ENCODE data around the gene NAMPT.
"Not testable (repeated sequence)": the region's sequence is repeated elsewhere in the genome, so short reads cannot be mapped to it uniquely, and the experiment has no call there.

The NAMPT gene

DNA sequence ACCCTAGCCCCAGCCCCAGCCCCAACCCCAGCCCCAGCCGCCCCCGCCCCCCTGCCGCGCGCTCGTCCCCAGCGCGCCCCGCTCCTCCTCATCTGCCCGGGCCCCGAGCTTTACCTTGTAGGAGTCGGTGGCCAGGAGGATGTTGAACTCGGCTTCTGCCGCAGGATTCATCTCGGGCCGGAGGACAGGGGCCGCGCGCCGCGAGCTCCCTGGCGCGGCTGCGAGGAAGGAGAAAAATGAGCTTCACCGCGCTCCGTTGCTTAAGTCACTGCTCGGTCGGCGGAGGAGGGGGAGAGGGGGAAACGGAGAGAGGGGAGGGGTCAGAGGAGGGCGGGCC, at the start of gene NAMPT:
Gene NAMPT (minus strand): TSS at position 270 of the 337 bp plus-strand sequence. CDS start 99 bp downstream, at position 171.
- in situ Hi-C loops (cut with HindIII; ENCODE audit: low pct_ligation_motif_present, low pct_unique_long_range_greater_than_20kb, low sequenced_read_pairs), result no loop called here
- DNase-seq, result no peak

DNA sequence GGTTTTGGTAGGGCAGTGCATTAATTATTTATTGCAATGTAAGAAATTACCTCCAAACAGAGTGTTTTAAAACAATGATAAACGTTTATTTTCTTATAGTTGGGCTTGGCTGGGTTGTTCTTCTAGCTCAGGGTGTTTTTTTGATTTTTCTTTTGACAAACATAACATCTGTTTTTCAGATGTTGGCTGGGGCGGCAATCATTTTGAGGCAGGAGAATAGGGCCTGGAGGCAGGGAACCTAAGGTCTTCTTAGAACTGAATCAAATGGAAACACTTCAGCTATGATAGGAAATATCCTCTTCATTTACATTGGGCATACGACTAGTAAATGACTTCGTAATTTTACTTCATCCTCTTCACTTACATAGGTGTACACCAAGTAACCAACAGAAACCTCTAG, 47.4 kb upstream of the NAMPT start:
- DNase-seq, result no peak
- in situ Hi-C loops (cut with HindIII; ENCODE audit: low pct_ligation_motif_present, low pct_unique_long_range_greater_than_20kb, low sequenced_read_pairs), result no loop called here

DNA sequence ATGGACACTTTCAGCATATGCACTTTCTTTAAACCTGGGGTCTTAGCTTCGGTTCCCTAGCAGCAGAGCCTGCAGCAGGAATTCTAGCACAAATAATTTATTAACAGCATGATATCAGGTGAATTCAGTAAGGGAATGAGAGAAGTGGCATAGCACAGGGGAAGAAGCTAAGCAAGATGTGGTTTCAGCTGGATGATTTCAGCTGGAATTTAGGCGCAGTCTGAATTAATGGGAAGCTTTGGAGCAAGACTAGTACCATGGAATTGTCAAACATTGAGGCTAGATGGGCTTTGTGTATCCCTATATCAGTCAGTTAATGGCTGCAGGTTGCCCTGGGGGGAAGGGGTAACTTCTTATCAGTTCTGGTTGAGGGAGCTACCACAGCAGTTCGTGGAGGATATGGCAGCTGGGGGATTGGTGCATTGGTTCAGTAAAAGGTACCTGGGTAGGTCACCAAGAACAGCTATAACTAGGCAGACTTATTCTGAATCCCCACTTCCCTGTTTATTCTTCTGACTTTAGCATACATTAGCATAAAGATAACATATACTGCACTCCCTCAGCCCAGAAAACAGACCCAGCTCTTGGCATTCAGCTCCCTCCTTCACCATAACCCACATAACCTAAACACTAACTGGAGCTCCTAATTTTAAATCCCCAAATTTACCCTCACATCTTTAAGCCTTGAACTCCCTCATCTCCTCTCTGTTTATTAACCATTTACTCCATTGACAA, 46.8 kb upstream of the NAMPT start:
- no peak for DNase-seq
- in situ Hi-C loops (cut with HindIII; ENCODE audit: low pct_ligation_motif_present, low pct_unique_long_range_greater_than_20kb, low sequenced_read_pairs), result no loop called here

DNA sequence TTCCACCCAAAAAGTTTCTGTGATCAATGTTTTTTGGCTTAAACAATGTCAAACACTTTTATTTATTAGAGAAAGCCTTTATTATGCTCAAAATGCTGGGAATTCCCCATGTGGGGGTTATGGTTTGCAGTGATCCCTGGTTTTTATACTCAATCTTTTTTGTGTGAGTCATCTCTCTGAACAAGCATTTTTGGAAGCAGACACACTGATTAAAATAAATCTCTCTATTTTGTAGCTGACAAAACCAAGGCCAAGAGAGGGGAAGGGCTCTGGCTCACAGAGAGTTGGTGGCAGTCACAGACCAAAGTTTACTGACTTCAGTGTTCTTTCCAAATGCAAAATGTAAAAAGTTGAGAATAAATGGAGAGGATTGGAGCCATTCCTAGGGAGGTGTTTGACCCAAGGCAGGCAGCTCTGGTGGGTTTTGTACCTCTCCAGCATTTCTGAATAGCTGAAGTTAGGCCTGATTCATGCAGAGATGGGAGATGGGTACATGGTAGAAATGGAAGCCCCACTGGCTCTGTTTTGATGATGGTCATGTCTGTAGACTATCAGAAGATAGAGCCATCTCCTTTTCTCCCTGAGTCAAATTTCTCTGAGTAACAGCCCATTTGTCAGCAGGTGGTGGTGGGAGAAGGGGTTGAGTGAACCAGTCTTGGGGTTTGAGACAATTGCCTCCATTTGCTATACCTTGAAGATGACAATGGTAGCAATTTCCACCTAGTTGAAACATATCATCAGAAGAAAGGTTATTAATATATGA, 45.4 kb upstream of the NAMPT start:
- DNase-seq, result peak; percentile 29

DNA sequence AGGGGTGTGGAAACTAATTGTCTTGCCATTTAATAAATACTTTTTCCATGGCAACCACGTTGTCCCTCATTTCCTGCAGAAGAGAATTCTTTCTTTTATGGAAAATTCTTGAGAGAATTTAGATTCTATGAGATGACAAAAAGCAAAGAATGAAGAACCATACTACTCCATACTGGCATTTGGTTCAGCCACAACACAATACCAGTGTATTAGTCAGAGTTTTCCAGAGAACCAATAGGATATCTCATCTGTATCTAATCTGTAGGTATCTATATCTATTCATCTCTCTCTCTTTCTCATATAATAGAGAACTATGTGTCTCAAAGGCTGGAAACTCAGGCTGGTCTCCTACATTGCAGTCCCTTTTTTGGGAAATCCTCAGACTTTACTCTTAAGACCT, 44.6 kb upstream of the NAMPT start:
- in situ Hi-C loops (cut with HindIII; ENCODE audit: low pct_ligation_motif_present, low pct_unique_long_range_greater_than_20kb, low sequenced_read_pairs), result no loop called here
- no peak for DNase-seq

More for the DNA sequence above, 45.4 kb upstream of the NAMPT start:
- in situ Hi-C loops (cut with HindIII; ENCODE audit: low pct_ligation_motif_present, low pct_unique_long_range_greater_than_20kb, low sequenced_read_pairs), result no loop called here

DNA sequence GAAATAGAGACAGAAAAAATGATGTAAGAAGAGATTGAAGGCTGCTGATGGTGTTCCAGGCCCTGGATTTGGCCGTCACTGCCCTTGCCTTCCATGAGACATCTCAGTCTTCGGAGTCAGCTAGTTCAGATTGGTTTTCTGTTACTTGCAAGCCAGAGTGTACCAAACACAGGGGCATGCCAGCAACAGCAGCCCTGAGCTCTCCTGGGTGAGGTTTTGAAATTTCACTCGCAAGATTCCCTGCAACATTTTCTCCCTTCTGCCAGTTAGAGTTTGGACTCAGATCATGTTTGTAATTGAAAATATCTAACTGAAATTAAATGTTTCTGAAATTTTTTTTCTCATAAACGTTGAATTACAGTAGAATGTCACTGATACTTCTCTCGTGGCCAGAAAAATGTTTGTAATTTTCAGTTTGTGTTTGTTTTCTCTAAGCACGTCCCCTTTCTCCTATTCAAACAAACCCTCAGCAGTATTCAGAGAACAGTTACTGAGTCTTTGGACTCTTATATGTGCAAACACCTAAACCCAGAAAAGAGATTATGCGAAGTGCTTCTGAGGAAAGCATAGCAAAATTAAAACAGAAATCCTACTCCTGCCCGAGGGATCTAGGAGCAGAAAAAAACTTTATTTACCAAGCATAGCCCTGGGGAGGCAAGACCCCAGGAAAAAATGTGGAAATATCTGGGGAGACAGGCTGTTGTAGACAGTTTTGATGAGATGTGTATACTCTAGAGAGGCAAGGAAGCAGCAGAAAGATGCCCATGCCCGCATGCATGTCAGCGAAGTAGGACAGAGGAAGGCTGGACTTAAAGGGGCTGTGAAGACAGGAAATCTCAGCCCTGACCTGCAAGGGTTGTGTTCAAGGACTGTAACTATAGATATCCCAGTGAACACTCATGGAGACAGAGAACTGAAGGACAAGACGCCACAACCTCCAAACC, 43.0 kb upstream of the NAMPT start:
- in situ Hi-C loops (cut with HindIII; ENCODE audit: low pct_ligation_motif_present, low pct_unique_long_range_greater_than_20kb, low sequenced_read_pairs), result no loop called here
- DNase-seq, result no peak

DNA sequence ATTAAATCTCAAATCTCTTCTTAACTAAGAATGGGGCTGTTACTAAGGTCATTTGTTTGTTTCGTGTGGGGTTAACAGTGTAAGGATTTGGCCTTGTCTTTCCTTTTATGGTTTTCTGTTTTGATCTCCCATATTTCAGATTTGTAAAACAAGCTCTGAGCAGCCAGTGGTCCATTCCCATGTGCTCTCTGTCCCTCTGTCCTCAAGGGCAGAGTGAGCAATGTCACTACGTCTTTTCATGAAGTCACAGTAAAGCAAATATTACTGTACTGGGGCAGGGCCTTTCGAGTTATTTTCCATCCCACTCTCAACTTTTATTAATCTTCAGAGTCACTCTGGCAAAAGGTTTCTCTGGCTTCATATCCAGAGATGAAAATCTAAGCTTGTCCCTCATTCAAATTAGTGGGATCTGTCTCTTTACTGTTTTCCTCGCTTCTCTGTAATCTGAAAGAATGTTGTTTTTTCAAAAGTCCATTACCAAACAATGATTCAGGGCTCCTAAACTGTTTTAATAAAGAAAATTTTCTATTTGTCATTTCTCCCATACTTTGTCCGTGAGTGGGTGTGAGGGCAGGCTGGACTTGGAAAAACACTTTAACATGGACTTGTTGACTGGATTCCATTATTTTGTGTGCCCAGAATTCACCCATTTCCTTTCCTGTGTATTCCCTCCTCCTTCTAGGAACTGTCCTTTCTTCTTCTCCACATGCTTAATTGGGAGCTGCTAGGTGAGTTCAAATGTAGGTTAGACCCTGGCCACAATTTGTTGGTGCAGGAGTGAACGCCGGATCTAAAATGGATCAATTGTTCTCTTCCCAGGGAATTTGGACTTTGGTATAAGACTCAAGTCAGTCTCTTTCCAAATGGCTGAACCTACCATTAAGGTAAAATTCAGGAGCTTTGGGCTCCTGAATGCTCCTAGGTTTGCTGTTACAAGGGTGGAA, 42.1 kb upstream of the NAMPT start:
- in situ Hi-C loops (cut with HindIII; ENCODE audit: low pct_ligation_motif_present, low pct_unique_long_range_greater_than_20kb, low sequenced_read_pairs), result no loop called here

DNA sequence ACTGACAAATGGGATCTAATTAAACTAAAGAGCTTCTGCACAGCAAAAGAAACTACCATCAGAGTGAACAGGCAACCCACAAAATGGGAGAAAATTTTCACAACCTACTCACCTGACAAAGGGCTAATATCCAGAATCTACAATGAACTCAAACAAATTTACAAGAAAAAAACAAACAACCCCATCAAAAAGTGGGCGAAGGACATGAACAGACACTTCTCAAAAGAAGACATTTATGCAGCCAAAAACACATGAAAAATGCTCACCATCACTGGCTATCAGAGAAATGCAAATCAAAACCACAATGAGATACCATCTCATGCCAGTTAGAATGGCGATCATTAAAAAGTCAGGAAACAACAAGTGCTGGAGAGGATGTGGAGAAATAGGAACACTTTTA, 39.7 kb upstream of the NAMPT start:
- in situ Hi-C loops (cut with HindIII; ENCODE audit: low pct_ligation_motif_present, low pct_unique_long_range_greater_than_20kb, low sequenced_read_pairs); DNase-seq: not testable (repeated sequence)

More for the DNA sequence above, 42.1 kb upstream of the NAMPT start:
- no peak for DNase-seq

DNA sequence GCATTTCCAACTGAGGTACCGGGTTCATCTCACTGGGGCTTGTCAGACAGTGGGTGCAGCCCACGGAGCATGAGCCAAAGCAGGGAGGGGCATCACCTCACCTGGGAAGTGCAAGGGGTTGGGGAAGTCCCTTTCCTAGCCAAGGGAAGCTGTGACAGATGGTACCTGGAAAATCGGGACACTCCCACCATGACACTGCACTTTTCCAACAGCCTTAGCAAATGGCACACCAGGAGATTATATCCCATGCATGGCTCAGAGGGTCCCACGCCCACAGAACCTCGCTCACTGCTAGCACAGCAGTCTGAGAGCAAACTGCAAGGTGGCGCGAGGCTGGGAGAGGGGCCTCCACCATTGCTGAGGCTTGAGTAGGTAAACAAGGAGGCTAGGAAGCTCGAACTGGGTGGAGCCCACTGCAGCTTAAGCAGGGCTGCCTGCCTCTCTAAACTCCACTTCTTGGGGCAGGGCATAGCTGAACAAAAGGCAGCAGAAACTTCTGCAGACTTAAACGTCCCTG, 35.5 kb upstream of the NAMPT start:
- in situ Hi-C loops (cut with HindIII; ENCODE audit: low pct_ligation_motif_present, low pct_unique_long_range_greater_than_20kb, low sequenced_read_pairs); DNase-seq: not testable (repeated sequence)

DNA sequence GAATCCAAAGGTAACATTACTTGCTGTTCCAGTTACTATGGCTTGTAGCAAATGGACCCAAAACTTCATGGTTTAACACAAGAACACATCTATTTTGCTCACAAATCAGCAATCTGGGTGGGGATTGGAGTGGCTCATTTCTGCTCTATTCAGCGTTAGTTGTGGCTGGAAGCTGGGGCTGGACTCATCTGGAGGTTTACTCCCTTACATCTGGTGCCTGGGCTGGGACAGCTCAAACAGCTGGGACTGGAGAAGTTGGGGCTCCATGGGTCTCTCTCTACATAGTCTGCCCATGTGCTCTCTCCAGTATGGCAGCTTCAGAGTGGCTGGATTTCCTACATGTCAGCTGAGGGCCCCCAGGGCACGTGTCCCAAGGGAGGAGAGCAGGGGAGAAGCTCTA, 33.7 kb upstream of the NAMPT start:
- in situ Hi-C loops (cut with HindIII; ENCODE audit: low pct_ligation_motif_present, low pct_unique_long_range_greater_than_20kb, low sequenced_read_pairs), result no loop called here

DNA sequence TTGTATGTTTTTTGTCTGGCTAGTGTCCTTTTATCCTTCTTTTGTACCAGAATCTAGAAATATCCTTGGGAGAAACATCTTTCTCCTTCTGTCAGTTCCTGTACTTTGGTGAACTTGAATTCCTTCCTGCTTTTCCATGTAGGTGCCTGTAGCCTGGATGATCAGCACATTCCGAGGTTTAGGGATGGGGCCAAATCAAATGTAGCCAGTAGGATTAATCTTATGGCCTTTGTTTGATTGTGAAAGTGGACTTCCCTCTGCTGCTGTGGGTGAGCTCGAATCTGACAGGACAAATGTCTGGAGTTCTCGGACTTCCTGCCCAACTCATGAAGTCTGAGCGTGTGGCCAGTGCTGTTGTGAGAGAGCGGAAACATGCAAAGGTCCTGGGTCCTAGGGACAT, 33.2 kb upstream of the NAMPT start:
- DNase-seq, result no peak
- in situ Hi-C loops (cut with HindIII; ENCODE audit: low pct_ligation_motif_present, low pct_unique_long_range_greater_than_20kb, low sequenced_read_pairs), result no loop called here

More for the DNA sequence above, 33.7 kb upstream of the NAMPT start:
- no peak for DNase-seq

DNA sequence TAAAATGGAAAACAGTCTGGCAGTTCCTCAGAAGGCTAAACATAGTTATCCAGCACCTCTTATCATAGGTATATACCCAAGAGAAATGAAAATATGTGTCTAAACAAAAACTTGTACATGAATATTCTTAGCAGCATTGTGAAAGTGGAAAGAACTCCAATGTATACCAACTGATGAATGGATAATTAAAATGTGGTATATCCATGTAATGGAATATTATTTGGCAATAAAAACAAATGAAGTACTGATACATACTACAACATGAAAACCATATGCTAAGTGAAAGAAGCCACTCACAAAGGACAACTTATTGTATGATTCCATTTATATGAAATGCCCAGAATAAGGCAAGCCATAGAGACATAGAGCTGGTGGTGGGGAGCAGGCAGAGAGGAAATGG, 32.2 kb upstream of the NAMPT start:
- in situ Hi-C loops (cut with HindIII; ENCODE audit: low pct_ligation_motif_present, low pct_unique_long_range_greater_than_20kb, low sequenced_read_pairs), result no loop called here
- DNase-seq, result no peak

DNA sequence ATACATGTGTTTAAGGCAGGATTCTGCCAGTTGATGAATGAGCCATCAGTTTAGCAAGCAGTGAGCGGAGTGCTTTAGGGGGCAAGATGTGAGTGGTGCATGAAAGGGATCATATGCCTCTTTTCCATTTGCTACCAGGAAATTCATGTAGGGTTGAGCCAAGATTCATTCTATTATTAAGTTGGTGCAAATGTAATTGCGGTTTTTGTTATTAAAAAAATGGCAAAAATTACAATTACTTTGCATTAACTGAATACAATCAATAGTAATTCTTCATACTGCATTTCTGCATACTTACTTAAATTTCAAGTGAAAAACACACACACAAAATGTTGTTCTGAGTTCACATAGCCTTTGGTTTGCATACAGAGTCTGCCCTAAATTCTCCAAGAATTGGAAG, 30.1 kb upstream of the NAMPT start:
- in situ Hi-C loops (cut with HindIII; ENCODE audit: low pct_ligation_motif_present, low pct_unique_long_range_greater_than_20kb, low sequenced_read_pairs), result no loop called here

DNA sequence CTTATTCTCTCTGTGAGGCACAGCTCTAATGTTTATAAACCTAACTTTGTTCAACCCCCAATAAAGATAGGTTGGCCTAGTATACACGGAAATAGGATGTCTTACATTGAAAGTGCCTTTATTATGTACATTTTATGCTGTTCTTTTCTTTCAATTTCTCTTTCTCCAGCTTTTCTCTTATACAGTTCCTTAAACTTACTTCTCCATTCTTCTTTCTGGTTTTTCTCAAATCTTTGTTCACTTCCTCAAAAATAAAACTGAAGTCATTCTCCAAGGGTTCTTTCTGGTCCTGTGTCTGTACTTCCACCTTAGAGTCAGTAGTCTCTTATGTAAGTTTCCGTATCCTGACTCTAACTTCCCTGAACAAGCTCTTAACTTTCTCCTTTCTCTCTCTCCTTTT, 29.2 kb upstream of the NAMPT start:
- no peak for DNase-seq
- in situ Hi-C loops (cut with HindIII; ENCODE audit: low pct_ligation_motif_present, low pct_unique_long_range_greater_than_20kb, low sequenced_read_pairs), result no loop called here

More for the DNA sequence above, 30.1 kb upstream of the NAMPT start:
- DNase-seq, result no peak

DNA sequence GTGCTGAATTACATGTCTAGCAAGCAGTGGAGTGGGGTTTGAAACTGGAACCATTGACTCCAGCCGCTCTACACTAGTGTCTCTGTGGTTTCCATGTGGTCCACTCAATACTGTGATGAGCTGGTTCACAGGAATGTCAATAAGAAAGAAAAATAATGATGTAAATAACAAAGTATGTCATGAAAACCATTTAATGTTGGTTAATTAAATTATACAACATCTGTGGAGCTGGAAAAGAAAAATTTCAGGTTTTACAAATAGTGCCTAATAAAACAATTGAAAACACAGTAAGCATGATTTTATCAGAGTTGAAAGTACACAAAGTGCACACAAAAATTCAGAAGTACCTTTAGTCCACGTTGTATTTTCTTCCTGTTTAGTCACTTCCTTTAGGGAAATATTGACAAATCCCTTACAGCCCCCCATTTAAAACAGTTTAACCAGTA, 28.7 kb upstream of the NAMPT start:
- DNase-seq, result peak; percentile 24

DNA sequence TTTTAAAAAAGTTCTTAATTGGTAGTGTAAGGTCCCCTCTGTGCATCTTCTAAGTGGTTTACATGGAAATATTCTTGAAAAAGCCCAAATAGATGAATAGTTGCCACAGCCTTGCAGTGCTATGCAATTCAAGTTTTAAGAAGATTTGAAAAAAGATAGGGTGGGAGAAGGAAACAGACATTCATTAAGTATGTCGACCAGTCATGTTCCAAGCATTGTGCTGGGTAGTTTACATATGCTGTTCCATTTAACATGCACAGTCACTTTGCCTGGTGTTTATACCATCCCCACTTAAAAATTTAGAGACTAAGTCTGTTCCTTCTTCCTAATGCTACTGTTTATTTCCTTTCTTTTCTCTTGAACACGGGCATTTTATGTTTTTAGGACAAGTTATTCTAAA, 28.1 kb upstream of the NAMPT start:
- no peak for DNase-seq
- in situ Hi-C loops (cut with HindIII; ENCODE audit: low pct_ligation_motif_present, low pct_unique_long_range_greater_than_20kb, low sequenced_read_pairs), result no loop called here

More for the DNA sequence above, 28.7 kb upstream of the NAMPT start:
- in situ Hi-C loops (cut with HindIII; ENCODE audit: low pct_ligation_motif_present, low pct_unique_long_range_greater_than_20kb, low sequenced_read_pairs), result no loop called here

DNA sequence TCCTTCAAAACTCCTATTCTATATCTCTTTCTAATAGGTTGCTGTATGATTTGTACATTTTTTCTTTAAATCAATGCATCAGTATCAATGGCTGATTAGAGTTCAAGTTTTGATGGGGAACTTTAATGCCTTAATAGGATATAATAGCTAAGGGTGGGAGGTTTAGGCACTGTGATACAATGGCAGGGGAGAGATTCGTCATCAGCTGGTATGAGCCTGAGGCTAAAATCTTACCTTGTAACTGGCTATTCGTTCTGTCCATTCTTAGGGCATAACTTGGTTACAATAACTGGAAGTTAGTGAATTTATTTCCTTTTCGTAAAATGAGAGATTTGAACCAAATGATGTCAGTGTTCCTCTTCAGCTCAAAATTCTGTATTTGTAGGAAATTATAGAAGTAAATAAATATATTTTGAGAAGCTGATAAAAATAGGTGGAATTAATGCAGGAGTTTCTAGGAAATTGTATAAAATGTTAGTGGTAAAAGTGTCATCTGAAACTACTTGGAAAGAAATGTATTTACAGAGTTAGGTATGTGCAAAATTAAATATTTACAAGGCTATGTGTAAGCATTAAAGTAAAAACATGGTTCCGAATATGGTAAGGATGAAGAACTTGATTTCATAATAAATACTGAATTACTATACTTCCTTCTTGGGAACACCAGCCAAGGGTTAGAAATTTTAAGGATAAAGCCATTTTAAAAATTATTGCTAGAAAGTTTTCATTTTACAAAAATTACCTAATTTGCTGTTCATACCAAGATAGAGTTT, 27.5 kb upstream of the NAMPT start:
- DNase-seq, result no peak
- in situ Hi-C loops (cut with HindIII; ENCODE audit: low pct_ligation_motif_present, low pct_unique_long_range_greater_than_20kb, low sequenced_read_pairs), result no loop called here
